ENCODE results near the gene GTF2F2. TPM values are rescaled to one million over a fixed set of nuclear protein-coding genes. Genes with fewer than 3 reads are reported as not detected.

GTF2F2 gene
- polyA plus RNA-seq, 2 of the 4 experiments (the other 2 are of a cell fraction), result 21.0 to 30.0 TPM

GRCh38 chr13:45219123-45219891 lies 99.0 kb downstream of the GTF2F2 start:
- POLR2A ChIA-PET, result no interaction called here
- peaks cover 36% of the 10 kb centered on the region for H3K4me1 ChIP-seq
- CTCF ChIA-PET, result no interaction called here
- DNase-seq (ENCODE audit: low read depth in 1 of 2, low spot score in 1 of 2) (peak in 1 of 2 experiments; percentile 9), ATAC-seq (peak in 1 of 2 experiments; percentile 35; a peak in 1 of 6 replicates), FAIRE-seq (no peak)
- peak overlapping the region; percentile 59 for H3K4me2 ChIP-seq
- no peaks in the 10 kb centered on the region for H3K9me3 ChIP-seq
- peak overlapping the region; percentile 9 to 62; a peak in 3 of 6 replicates for H3K27ac ChIP-seq
- WGBS (ENCODE audit: missing lambda C conversion rate), result 37% methylated on average over 5 of the region's 5 CpGs
- H3K4me3 ChIP-seq, result peak overlapping the region; percentile 14; the same call in 1 of the 3 replicates
- TF ChIP-seq, protein P1, sequence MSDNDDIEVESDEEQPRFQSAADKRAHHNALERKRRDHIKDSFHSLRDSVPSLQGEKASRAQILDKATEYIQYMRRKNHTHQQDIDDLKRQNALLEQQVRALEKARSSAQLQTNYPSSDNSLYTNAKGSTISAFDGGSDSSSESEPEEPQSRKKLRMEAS (IDR thresholded peaks at IDR 0.05), result no peak
- TF ChIP-seq JUNB (IDR thresholded peaks at IDR 0.05) (no peak), MAZ (IDR thresholded peaks at IDR 0.05; ENCODE audit: borderline replicate concordance, low read depth, low read length) (no peak), CHD2 (IDR thresholded peaks at IDR 0.05; ENCODE audit: low read length, partially characterized antibody) (no peak), CEBPB (IDR thresholded peaks at IDR 0.05) (no peak), ZSCAN20 (CRISPR knock-in tag; IDR thresholded peaks at IDR 0.05) (no peak), ELK1 (IDR thresholded peaks at IDR 0.05; ENCODE audit: low read depth, low read length) (no peak)

- ATAC-seq (peak; percentile 82 to 84), DNase-seq (ENCODE audit: low read depth in 1 of 2, low spot score in 1 of 2) (peak; percentile 13 to 72), FAIRE-seq (no peak)
- no peak overlapping the region for H3K4me3 ChIP-seq
- TF ChIP-seq EHF (CRISPR knock-in tag; IDR thresholded peaks at IDR 0.05) (no peak), CHD2 (IDR thresholded peaks at IDR 0.05; ENCODE audit: low read length, partially characterized antibody) (no peak), JUNB (IDR thresholded peaks at IDR 0.05) (peak; percentile 78), MAFK (IDR thresholded peaks at IDR 0.05; ENCODE audit: partially characterized antibody) (peak; percentile 48), FOSL2 (IDR thresholded peaks at IDR 0.05) (0 out of 2 replicates have a peak, but pooled peaks have one; percentile 52), FOSL2 (CRISPR knock-in tag; IDR thresholded peaks at IDR 0.05) (peak; percentile 89), RNF2 (IDR thresholded peaks at IDR 0.05; ENCODE audit: borderline replicate concordance, low read depth) (no peak), HOXB13 (CRISPR knock-in tag; IDR thresholded peaks at IDR 0.05; ENCODE audit: low read depth) (no peak), GATA3 (IDR thresholded peaks at IDR 0.05; ENCODE audit: borderline replicate concordance) (peak; percentile 51; the same call in 1 of the 2 replicates), HOXB5 (CRISPR knock-in tag; IDR thresholded peaks at IDR 0.05) (peak; percentile 69; the same call in 1 of the 2 replicates), CEBPB (IDR thresholded peaks at IDR 0.05) (peak in 1 of 2 experiments; percentile 50; a peak in 1 of 4 replicates), EP300 (IDR thresholded peaks at IDR 0.05) (peak in 1 of 2 experiments; percentile 34; a peak in 1 of 5 replicates), BHLHE40 (IDR thresholded peaks at IDR 0.05; ENCODE audit: low read depth, low read length) (no peak)
- TF ChIP-seq, protein P1 (IDR thresholded peaks at IDR 0.05), result 0 out of 2 replicates have a peak, but pooled peaks have one; percentile 30
- H3K4me2 ChIP-seq, result peak overlapping the region; percentile 59
- H3K9me3 ChIP-seq, result no peaks in the 10 kb centered on the region
- CTCF ChIA-PET, result no interaction called here
- 2% methylated on average over 4 of the region's 4 CpGs for WGBS (ENCODE audit: missing lambda C conversion rate)
- H3K27ac ChIP-seq, result peak overlapping the region in 1 of 2 experiments; percentile 38; a peak in 1 of 6 replicates
- peaks cover 36% of the 10 kb centered on the region for H3K4me1 ChIP-seq
- POLR2A ChIA-PET, result no interaction called here
Observed at GRCh38 chr13:45219938-45220375, 99.6 kb downstream of the GTF2F2 start.

GRCh38 chr13:45220403-45220802 lies 100.1 kb downstream of the GTF2F2 start:
- no peak for TF ChIP-seq HDAC2 (IDR thresholded peaks at IDR 0.05)
- no peak for TF ChIP-seq RCOR1 (IDR thresholded peaks at IDR 0.05; ENCODE audit: low read depth, low read length)
- TF ChIP-seq NPAS2 (CRISPR knock-in tag; IDR thresholded peaks at IDR 0.05; ENCODE audit: borderline replicate concordance), result no peak
- TF ChIP-seq ZC3H11A (IDR thresholded peaks at IDR 0.05), result no peak
- no peak for TF ChIP-seq MAZ (IDR thresholded peaks at IDR 0.05; ENCODE audit: borderline replicate concordance, low read depth, low read length)
- H3K4me1 ChIP-seq, result peaks cover 36% of the 10 kb centered on the region
- 89% methylated on average over 4 of the region's 4 CpGs for WGBS (ENCODE audit: missing lambda C conversion rate)
- POLR2A ChIA-PET, result no interaction called here
- H3K9me3 ChIP-seq, result no peaks in the 10 kb centered on the region
- no peak overlapping the region for H3K4me3 ChIP-seq
- ATAC-seq (no peak), FAIRE-seq (no peak), DNase-seq (ENCODE audit: low read depth in 1 of 2, low spot score in 1 of 2) (no peak)
- H3K4me2 ChIP-seq, result peak overlapping the region; percentile 59
- CTCF ChIA-PET, result no interaction called here
- H3K27ac ChIP-seq, result peak overlapping the region; percentile 56 to 72; a peak in 5 of 6 replicates

All from A549 (cell line).